ENCODE data around the gene TUSC2. TPM values are rescaled to one million over a fixed set of nuclear protein-coding genes. Genes with fewer than 3 reads are reported as not detected.

TUSC2 gene
- total and polyA plus RNA-seq, 2 of the 8 experiments (the other 6 are each of a cell fraction or from before 2014, with no cell fraction given): 33.3 to 65.4 TPM

- peaks cover 11 to 31% (median 24%) of the 10 kb centered on the region in 4 experiments; a peak in 7 of 8 replicates for H3K36me3 ChIP-seq (ENCODE audit: control insufficient read depth in 2 of 4, insufficient read depth in 4 of 4, low read length in 3 of 4)
- no peak for TF ChIP-seq ZNF274 (IDR thresholded peaks at IDR 0.05; ENCODE audit: borderline replicate concordance, extremely low read depth, low read length)
- TF ChIP-seq JUND (IDR thresholded peaks at IDR 0.05; ENCODE audit: low read length): no peak
- TF ChIP-seq EP300 (IDR thresholded peaks at IDR 0.05; ENCODE audit: borderline replicate concordance in 1 of 2, low read depth in 2 of 2, low read length in 2 of 2): no peak
- TF ChIP-seq JUN (IDR thresholded peaks at IDR 0.05; ENCODE audit: low read depth, low read length): no peak
- no peak for TF ChIP-seq NRF1 (IDR thresholded peaks at IDR 0.05; ENCODE audit: low read depth, low read length)
- no peak for TF ChIP-seq SP4 (IDR thresholded peaks at IDR 0.05; ENCODE audit: low read length)
- TF ChIP-seq HDAC6 (IDR thresholded peaks at IDR 0.05; ENCODE audit: low read depth, low read length): no peak
- TF ChIP-seq BACH1 (IDR thresholded peaks at IDR 0.05; ENCODE audit: low read length): no peak
- no peak for TF ChIP-seq POLR2AphosphoS5 (IDR thresholded peaks at IDR 0.05; ENCODE audit: low read depth, low read length)
- TF ChIP-seq TEAD4 (IDR thresholded peaks at IDR 0.05; ENCODE audit: low read depth, low read length): no peak
- no peak for TF ChIP-seq SIRT6 (IDR thresholded peaks at IDR 0.05; ENCODE audit: low read length)
- no peak for TF ChIP-seq RFX5 (IDR thresholded peaks at IDR 0.05; ENCODE audit: borderline replicate concordance, low read depth, low read length)
- TF ChIP-seq GABPA (IDR thresholded peaks at IDR 0.05; ENCODE audit: borderline replicate concordance, insufficient read depth, low read length): no peak
Observed at GRCh38 chr3:50330330-50330729, 2.3 kb upstream of the TUSC2 start.

More at GRCh38 chr3:50330330-50330729, 2.3 kb upstream of the TUSC2 start:
- no peak overlapping the region for H2BK20ac ChIP-seq (ENCODE audit: low read length)
- H3K79me2 ChIP-seq (ENCODE audit: control insufficient read depth in 1 of 2, insufficient read depth in 2 of 2, low read length in 2 of 2): peaks cover 0 to 25% of the 10 kb centered on the region in 2 experiments; a peak in 2 of 4 replicates
- ChIA-PET POLR2A (ENCODE audit: partially characterized antibody) (interaction anchor here (3.3 to 6.4 kb wide), 3 partner anchors 11 to 38 kb away, joined by 16 to 36 read pairs (median 17); partner anchors contain the start of genes HYAL2, IFRD2 and RASSF1), CTCF (ENCODE audit: partially characterized antibody) (interaction anchor here (1.3 kb wide), 1 partner anchor 12 kb away, joined by 5 read pairs; no protein-coding TSS in a partner anchor)
- peaks cover 8 to 9% of the 10 kb centered on the region in 2 experiments for H4K20me1 ChIP-seq (replicated peaks in 1 of 2; ENCODE audit: control insufficient read depth in 1 of 2, insufficient read depth in 2 of 2, low read length in 2 of 2)
- H3K4ac ChIP-seq (replicated peaks; ENCODE audit: insufficient read length, low read depth, low read length): no peak overlapping the region
- H2AFZ ChIP-seq (ENCODE audit: low read length): no peak overlapping the region
- no peak overlapping the region for H2BK15ac ChIP-seq (ENCODE audit: low read length)
- H3K9ac ChIP-seq (replicated peaks in 1 of 4; ENCODE audit: extremely low read depth in 1 of 4, low read depth in 3 of 4, low read length in 3 of 4): no peak overlapping the region
- no peak overlapping the region for H4K91ac ChIP-seq (replicated peaks; ENCODE audit: insufficient read length, low read length)
- H3K9me3 ChIP-seq (ENCODE audit: insufficient read depth in 2 of 2, low read depth in 1 of 2, low read length in 1 of 2): no peaks in the 10 kb centered on the region
- peaks cover 11% of the 10 kb centered on the region; the same call in 1 of the 2 replicates for H3K23me2 ChIP-seq (ENCODE audit: low read depth, low read length)
- H2BK5ac ChIP-seq (ENCODE audit: low read depth, low read length): no peak overlapping the region
- no peak overlapping the region for H3K4me3 ChIP-seq (ENCODE audit: extremely low read depth in 1 of 4, insufficient read depth in 2 of 4, low read depth in 3 of 4, low read length in 4 of 4)
- no peak overlapping the region for H2AK5ac ChIP-seq (ENCODE audit: low read depth, low read length)
- peaks cover 8% of the 10 kb centered on the region; the same call in 1 of the 2 replicates for H3K79me1 ChIP-seq (ENCODE audit: low read depth, low read length)
- H4K8ac ChIP-seq (ENCODE audit: extremely low read depth, insufficient read depth, low read length): no peak overlapping the region
- no peak overlapping the region for H3K18ac ChIP-seq (ENCODE audit: extremely low read depth, low read length)
- no peak overlapping the region for H2BK120ac ChIP-seq (replicated peaks; ENCODE audit: low read depth, low read length)
- no peak overlapping the region for H3K4me2 ChIP-seq (ENCODE audit: insufficient read depth in 1 of 2, low read depth in 2 of 2, low read length in 2 of 2)
- H4K5ac ChIP-seq (ENCODE audit: insufficient read length, low read depth, low read length): no peak overlapping the region
- FAIRE-seq: no peak
- WGBS, 2 experiments (ENCODE audit: extremely low coverage in 1 of 2, insufficient coverage in 1 of 2, insufficient read length in 1 of 2, insufficient replicate concordance in 2 of 2, low coverage in 1 of 2, low lambda C conversion rate in 2 of 2, missing lambda C conversion rate in 1 of 2): 89% methylated on average over 10 of the region's 10 CpGs; no CpG with 5 or more reads in 1 of the 2 experiments
- H3K14ac ChIP-seq (ENCODE audit: insufficient read length): no peak overlapping the region
- peaks cover 0 to 6% (median 4%) of the 10 kb centered on the region in 4 experiments; a peak in 3 of 7 replicates for H3K4me1 ChIP-seq (replicated peaks in 1 of 4; ENCODE audit: control insufficient read depth in 3 of 4, insufficient read depth in 4 of 4, low read length in 3 of 4)
- no peak overlapping the region for H3K23ac ChIP-seq (ENCODE audit: insufficient read length)
- H3K27ac ChIP-seq (ENCODE audit: low read depth, low read length): no peak overlapping the region
- no peak overlapping the region for H2BK12ac ChIP-seq (ENCODE audit: low read depth, low read length)
- DNase-seq (ENCODE audit: low read depth in 1 of 2, low spot score in 2 of 2): no peak
- H3K56ac ChIP-seq (replicated peaks; ENCODE audit: insufficient read length, low read depth, low read length): no peak overlapping the region
- H3K27me3 ChIP-seq (replicated peaks in 1 of 4; ENCODE audit: control insufficient read depth in 3 of 4, extremely low read depth in 1 of 4, insufficient read depth in 3 of 4, low read length in 3 of 4): no peaks in the 10 kb centered on the region
